IMR-90 (cell line): ENCODE measurements around the gene FOXQ1. TPM values are rescaled to one million over a fixed set of nuclear protein-coding genes. Genes with fewer than 3 reads are reported as not detected.

Experiments used
- ATAC-seq: fragments of 200-7000 bp; cut with Tn5 transposase; 2 replicates; pipeline ENCODE4 v1.9.1; 2020; ENCODE audit warnings: low read depth, mild to moderate bottlenecking, moderate library complexity
- BruUV-seq: library from RNA; stranded (reverse); fragments of 400-500 nt; replicated peaks from 2 replicates; lab custom pipeline; 2021; lab: Mats Ljungman, UMichigan
- CTCF ChIA-PET: fragments of 300-600 bp; formaldehyde crosslinking; extraction: SDS; loops from one replicate; lab custom pipeline; 2021; ENCODE audit warnings: antibody characterized with exemption; lab: Yijun Ruan, JAX
- POLR2A ChIA-PET: fragments of 300-600 bp; sonication (Branson Sonifier 250); formaldehyde crosslinking; loops from one replicate; lab custom pipeline; 2022; ENCODE audit warnings: antibody characterized with exemption; ENCODE audit not compliant: unreplicated experiment; lab: Charles Lee
- DNase-seq: peaks from one replicate; pipeline ENCODE4 v3.0.0; 2013
- H2AFZ ChIP-seq: replicated peaks from 2 replicates; pipeline ENCODE3; 2013; ENCODE audit warnings: low read length, mild to moderate bottlenecking; ENCODE audit not compliant: poor library complexity
- H2AK5ac ChIP-seq: 2 replicates; pipeline ENCODE4 v1.6.1; 2013; ENCODE audit warnings: low read depth, low read length, inconsistent platforms
- H2AK9ac ChIP-seq: replicated peaks from 2 replicates; pipeline ENCODE3; 2013; ENCODE audit warnings: mild to moderate bottlenecking, low read depth, low read length, moderate library complexity; ENCODE audit not compliant: poor library complexity
- H2BK120ac ChIP-seq: 2 replicates; pipeline ENCODE4 v1.6.1; 2013; ENCODE audit warnings: low read depth, low read length, inconsistent platforms
- H2BK15ac ChIP-seq: 3 replicates; pipeline ENCODE4 v1.6.1; 2013; ENCODE audit warnings: low read depth, low read length, inconsistent platforms
- H2BK20ac ChIP-seq: 2 replicates; pipeline ENCODE4 v1.6.1; 2013; ENCODE audit warnings: low read depth, mild to moderate bottlenecking, inconsistent platforms, low read length, moderate library complexity
- H2BK5ac ChIP-seq: 2 replicates; pipeline ENCODE4 v1.6.1; 2013; ENCODE audit warnings: mild to moderate bottlenecking, low read depth, low read length, inconsistent platforms; ENCODE audit not compliant: poor library complexity, severe bottlenecking
- H3K14ac ChIP-seq: replicated peaks from 2 replicates; pipeline ENCODE4 v1.6.1; 2013; ENCODE audit warnings: low read depth, low read length, inconsistent platforms
- H3K18ac ChIP-seq: 2 replicates; pipeline ENCODE4 v1.6.1; 2013; ENCODE audit warnings: low read depth, low read length, control low read depth
- H3K23ac ChIP-seq: 2 replicates; pipeline ENCODE4 v1.6.1; 2013; ENCODE audit warnings: low read depth, low read length, inconsistent platforms
- H3K27ac ChIP-seq: 2 replicates; pipeline ENCODE4 v1.5.1; 2013; ENCODE audit warnings: mild to moderate bottlenecking, control low read depth, low read length; ENCODE audit not compliant: insufficient read depth
- H3K27me3 ChIP-seq: 2 replicates; pipeline ENCODE4 v1.6.1; 2013; ENCODE audit warnings: low read length; ENCODE audit not compliant: control insufficient read depth, insufficient read depth
- H3K36me3 ChIP-seq: 2 replicates; pipeline ENCODE4 v1.6.1; 2013; ENCODE audit warnings: low read length, mixed read lengths; ENCODE audit not compliant: control insufficient read depth, insufficient read depth
- H3K4ac ChIP-seq: 2 replicates; pipeline ENCODE4 v1.6.1; 2013; ENCODE audit warnings: low read depth, low read length, inconsistent platforms
- H3K4me1 ChIP-seq: 2 replicates; pipeline ENCODE4 v1.6.1; 2013; ENCODE audit warnings: low read length, mixed read lengths; ENCODE audit not compliant: control insufficient read depth, insufficient read depth
- H3K4me2 ChIP-seq: 2 replicates; pipeline ENCODE4 v1.6.1; 2013; ENCODE audit warnings: low read depth, mild to moderate bottlenecking, control low read depth, low read length, moderate library complexity
- H3K4me3 ChIP-seq: 2 replicates; pipeline ENCODE4 v1.5.1; 2013; ENCODE audit warnings: low read depth, mild to moderate bottlenecking, control low read depth, low read length, moderate library complexity; ENCODE audit not compliant: insufficient read depth
- H3K56ac ChIP-seq: 2 replicates; pipeline ENCODE4 v1.6.1; 2013; ENCODE audit warnings: low read length, inconsistent platforms; ENCODE audit not compliant: insufficient read depth; ENCODE audit errors: extremely low read depth
- H3K79me1 ChIP-seq, 2 experiments: 2 replicates each; pipeline ENCODE4 v1.6.1; 2013; ENCODE audit warnings: low read length in 2 of 2, inconsistent platforms in 1 of 2, low read depth in 1 of 2
- H3K9ac ChIP-seq: 2 replicates; pipeline ENCODE4 v1.6.1; 2013; ENCODE audit warnings: low read depth, low read length, control low read depth
- H3K9me1 ChIP-seq: 2 replicates; pipeline ENCODE4 v1.6.1; 2013; ENCODE audit warnings: low read length, inconsistent platforms; ENCODE audit not compliant: insufficient read depth
- H3K9me3 ChIP-seq: 2 replicates; pipeline ENCODE4 v1.6.1; 2013; ENCODE audit warnings: low read length; ENCODE audit not compliant: control insufficient read depth, insufficient read depth
- H4K20me1 ChIP-seq: 2 replicates; pipeline ENCODE4 v1.6.1; 2013; ENCODE audit warnings: low read length, inconsistent platforms; ENCODE audit not compliant: insufficient read depth
- H4K5ac ChIP-seq: 2 replicates; pipeline ENCODE4 v1.6.1; 2013; ENCODE audit warnings: mild to moderate bottlenecking, low read depth, low read length, control low read depth
- H4K8ac ChIP-seq, 2 experiments: 2 replicates each; pipeline ENCODE4 v1.6.1; 2013; ENCODE audit warnings: low read depth in 2 of 2, low read length in 2 of 2, control low read depth in 1 of 2, inconsistent platforms in 1 of 2
- H4K91ac ChIP-seq: 2 replicates; pipeline ENCODE4 v1.6.1; 2013; ENCODE audit warnings: low read depth, low read length, inconsistent platforms; ENCODE audit not compliant: insufficient read depth
- BHLHE40 ChIP-seq: fragments of 150-350 bp; IDR thresholded peaks from 2 replicates; pipeline ENCODE4 v1.6.1; 2016; ENCODE audit warnings: mild to moderate bottlenecking, low read depth, low read length
- MAFK ChIP-seq: IDR thresholded peaks from 2 replicates; pipeline ENCODE4 v1.6.1; 2012; ENCODE audit warnings: low read depth, low read length, improper control_type of control experiment
- MAZ ChIP-seq: IDR thresholded peaks from 2 replicates; pipeline ENCODE4 v1.6.1; 2012; ENCODE audit warnings: low read depth, mild to moderate bottlenecking, low read length, improper control_type of control experiment, moderate library complexity, borderline replicate concordance
- WGBS, 2 experiments: methylation state at CpG; one replicate each; pipeline versions ENCODE4 v1.1.5 to v1.1.7; 2013; ENCODE audit warnings: missing lambda C conversion rate in 2 of 2; ENCODE audit not compliant: insufficient read length in 1 of 2; ENCODE audit errors: extremely low coverage in 2 of 2; 5-methylcytosine and 5-hydroxymethylcytosine counted together
- dilution Hi-C: fragments of 300-500 bp; cut with HindIII; formaldehyde crosslinking; loops from one replicate; pipeline ENCODE4 v1.14.3; 2018; ENCODE audit warnings: low sequenced_read_pairs; ENCODE audit not compliant: unreplicated experiment
- in situ Hi-C: fragments of 300-500 bp; cut with MboI; formaldehyde crosslinking; loops from 3 replicates; pipeline ENCODE4 v1.14.3; 2019; ENCODE audit warnings: low sequenced_read_pairs, inconsistent platforms, mixed read lengths
- intact Hi-C: fragments of 100-400 bp; cut with micrococcal nuclease; formaldehyde crosslinking; loops from 2 replicates; pipeline ENCODE4 v1.10.0; 2022
- polyA plus RNA-seq, 3 experiments: library from polyadenylated mRNA; depleted of rRNA; stranded (reverse); fragments of >200 nt; gene quantifications; 2 replicates each; pipeline ENCODE4 v1.2.3, GENCODE V29; 2012; ENCODE audit warnings: low replicate concordance in 1 of 3
- total RNA-seq: library from RNA; depleted of rRNA; stranded (reverse); fragments of >200 nt; gene quantifications from 2 replicates; pipeline ENCODE4 v1.2.3, GENCODE V29; 2012
- TF ChIP-seq, protein P1 (sequence below): fragments of 150-350 bp; IDR thresholded peaks from 2 replicates; pipeline ENCODE4 v1.6.1; 2017; ENCODE audit warnings: mild to moderate bottlenecking, antibody characterized with exemption, low read length, low read depth

FOXQ1 gene
- total and polyA plus RNA-seq, 2 of the 4 experiments (the other 2 are of a cell fraction) = not detected

DNA sequence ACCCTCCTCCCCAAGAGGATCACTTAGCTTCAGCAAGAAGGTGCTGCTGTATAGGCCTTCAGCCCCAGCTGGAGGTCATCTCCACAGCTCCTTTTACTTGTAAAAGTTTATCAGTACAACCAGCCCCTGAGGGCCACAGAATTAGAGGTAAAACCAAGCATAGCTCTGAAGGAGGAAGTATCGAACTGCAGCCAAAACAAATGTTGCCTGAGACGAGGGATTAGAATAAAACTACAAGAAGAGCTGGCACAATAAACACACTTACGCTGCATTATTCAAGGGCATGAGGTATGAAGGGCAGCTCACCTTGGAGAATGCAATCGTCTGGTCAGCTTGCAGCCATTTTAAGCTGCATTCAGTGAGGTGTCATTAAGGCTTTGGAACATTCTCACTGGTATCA lies 21.1 kb upstream of the FOXQ1 start:
- Histone ChIP-seq H3K4ac (no peak overlapping the region), H3K4me3 (no peak overlapping the region), H3K18ac (no peak overlapping the region), H3K56ac (no peak overlapping the region), H2BK5ac (no peak overlapping the region), H4K91ac (no peak overlapping the region), H2AK9ac (no peak overlapping the region), H3K4me2 (no peak overlapping the region), H2BK120ac (no peak overlapping the region), H3K27me3 (no peaks in the 10 kb centered on the region; the same call in 1 of the 2 replicates), H3K14ac (no peak overlapping the region), H3K9ac (no peak overlapping the region), H3K9me3 (no peaks in the 10 kb centered on the region), H3K9me1 (peaks cover 5% of the 10 kb centered on the region; the same call in 1 of the 2 replicates), H4K20me1 (0 out of 2 replicates have a peak, but pooled peaks cover 1% of the 10 kb centered on the region), H3K4me1 (peaks cover 11% of the 10 kb centered on the region), H4K5ac (no peak overlapping the region), H4K8ac (no peak overlapping the region), H2AFZ (no peak overlapping the region), H3K27ac (no peak overlapping the region), H3K79me1 (no peaks in the 10 kb centered on the region), H3K23ac (no peak overlapping the region), H2AK5ac (no peak overlapping the region), H2BK15ac (no peak overlapping the region), H3K36me3 (no peaks in the 10 kb centered on the region), H2BK20ac (no peak overlapping the region)
- TF ChIP-seq MAZ = no peak
- TF ChIP-seq MAFK = no peak
- TF ChIP-seq, protein P1, sequence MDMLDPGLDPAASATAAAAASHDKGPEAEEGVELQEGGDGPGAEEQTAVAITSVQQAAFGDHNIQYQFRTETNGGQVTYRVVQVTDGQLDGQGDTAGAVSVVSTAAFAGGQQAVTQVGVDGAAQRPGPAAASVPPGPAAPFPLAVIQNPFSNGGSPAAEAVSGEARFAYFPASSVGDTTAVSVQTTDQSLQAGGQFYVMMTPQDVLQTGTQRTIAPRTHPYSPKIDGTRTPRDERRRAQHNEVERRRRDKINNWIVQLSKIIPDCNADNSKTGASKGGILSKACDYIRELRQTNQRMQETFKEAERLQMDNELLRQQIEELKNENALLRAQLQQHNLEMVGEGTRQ = no peak
- TF ChIP-seq BHLHE40 = no peak
- DNase-seq (no peak), ATAC-seq (no peak)
- dilution Hi-C loops (no loop called here), in situ Hi-C loops (no loop called here), intact Hi-C loops (no loop called here)
- no CpG with 5 or more reads among the region's 4 CpGs for WGBS, 2 experiments
- BruUV-seq = no TSS peak
- POLR2A ChIA-PET = no interaction called here
- CTCF ChIA-PET = no interaction called here
